Measurements from ENCODE around the gene ALDH1L1.

The ALDH1L1 gene

DNA sequence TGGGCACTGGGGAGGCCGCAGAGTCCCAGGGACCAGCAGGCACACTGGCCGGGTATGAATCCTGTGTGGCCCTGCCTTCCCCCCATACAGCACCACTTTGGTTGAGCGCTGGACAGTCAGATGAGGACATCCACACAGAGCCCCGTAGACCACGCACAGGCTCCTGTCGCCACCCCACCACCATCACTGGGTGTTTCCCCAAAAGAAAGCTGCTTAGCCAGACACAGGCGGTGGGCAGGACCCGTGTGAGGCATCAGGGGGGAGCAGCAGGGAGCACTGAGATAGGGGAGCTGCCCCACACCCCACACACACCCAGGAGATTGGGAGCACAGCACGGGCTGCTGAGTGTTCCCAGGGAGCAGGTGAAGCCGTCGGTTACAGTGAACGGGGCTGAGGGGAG is 54.1 kb downstream of the ALDH1L1 start:
- H3K27ac ChIP-seq, result no peak overlapping the region
- no peaks in the 10 kb centered on the region for H3K36me3 ChIP-seq
- DNase-seq, result peak; percentile 2
- H3K9me3 ChIP-seq (ENCODE audit: severe bottlenecking), result no peaks in the 10 kb centered on the region
- TF ChIP-seq, protein P1, sequence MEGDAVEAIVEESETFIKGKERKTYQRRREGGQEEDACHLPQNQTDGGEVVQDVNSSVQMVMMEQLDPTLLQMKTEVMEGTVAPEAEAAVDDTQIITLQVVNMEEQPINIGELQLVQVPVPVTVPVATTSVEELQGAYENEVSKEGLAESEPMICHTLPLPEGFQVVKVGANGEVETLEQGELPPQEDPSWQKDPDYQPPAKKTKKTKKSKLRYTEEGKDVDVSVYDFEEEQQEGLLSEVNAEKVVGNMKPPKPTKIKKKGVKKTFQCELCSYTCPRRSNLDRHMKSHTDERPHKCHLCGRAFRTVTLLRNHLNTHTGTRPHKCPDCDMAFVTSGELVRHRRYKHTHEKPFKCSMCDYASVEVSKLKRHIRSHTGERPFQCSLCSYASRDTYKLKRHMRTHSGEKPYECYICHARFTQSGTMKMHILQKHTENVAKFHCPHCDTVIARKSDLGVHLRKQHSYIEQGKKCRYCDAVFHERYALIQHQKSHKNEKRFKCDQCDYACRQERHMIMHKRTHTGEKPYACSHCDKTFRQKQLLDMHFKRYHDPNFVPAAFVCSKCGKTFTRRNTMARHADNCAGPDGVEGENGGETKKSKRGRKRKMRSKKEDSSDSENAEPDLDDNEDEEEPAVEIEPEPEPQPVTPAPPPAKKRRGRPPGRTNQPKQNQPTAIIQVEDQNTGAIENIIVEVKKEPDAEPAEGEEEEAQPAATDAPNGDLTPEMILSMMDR (IDR thresholded peaks at IDR 0.05; ENCODE audit: low read depth, low read length), result no peak
- H3K27me3 ChIP-seq (ENCODE audit: insufficient read depth, low read depth, severe bottlenecking), result no peaks in the 10 kb centered on the region
- no peak overlapping the region for H3K4me3 ChIP-seq (ENCODE audit: low read depth, low read length)

DNA sequence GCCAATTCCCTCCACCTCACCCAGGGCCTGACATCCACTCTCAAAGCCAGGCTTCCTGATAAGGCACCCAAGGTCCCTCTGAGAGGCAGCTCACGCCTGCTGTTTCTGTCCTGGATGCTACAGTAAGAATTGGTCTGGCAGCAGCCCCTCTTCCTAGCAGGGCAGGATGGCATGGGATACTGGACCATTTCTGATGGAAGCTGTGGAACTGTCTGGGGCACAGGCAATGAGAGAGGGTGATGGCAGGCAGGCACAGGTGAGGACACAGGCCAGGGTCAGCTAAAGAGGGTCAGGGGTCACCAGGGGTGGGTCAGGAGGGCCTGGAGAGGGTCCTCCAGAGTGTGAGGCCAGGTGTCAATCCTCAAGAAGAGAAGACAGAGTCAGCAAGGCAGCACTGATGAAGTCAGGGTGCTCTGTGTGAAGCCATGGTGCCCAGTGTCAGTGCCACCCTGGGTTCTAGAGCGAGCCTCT is 54.6 kb downstream of the ALDH1L1 start:
- no peak overlapping the region for H3K27ac ChIP-seq
- DNase-seq, result peak; percentile 2
- TF ChIP-seq, protein P1 (IDR thresholded peaks at IDR 0.05; ENCODE audit: low read depth, low read length), result no peak
- no peaks in the 10 kb centered on the region for H3K36me3 ChIP-seq
- H3K4me3 ChIP-seq (ENCODE audit: low read depth, low read length), result no peak overlapping the region
- no peaks in the 10 kb centered on the region for H3K9me3 ChIP-seq (ENCODE audit: severe bottlenecking)
- H3K27me3 ChIP-seq (ENCODE audit: insufficient read depth, low read depth, severe bottlenecking), result no peaks in the 10 kb centered on the region

DNA sequence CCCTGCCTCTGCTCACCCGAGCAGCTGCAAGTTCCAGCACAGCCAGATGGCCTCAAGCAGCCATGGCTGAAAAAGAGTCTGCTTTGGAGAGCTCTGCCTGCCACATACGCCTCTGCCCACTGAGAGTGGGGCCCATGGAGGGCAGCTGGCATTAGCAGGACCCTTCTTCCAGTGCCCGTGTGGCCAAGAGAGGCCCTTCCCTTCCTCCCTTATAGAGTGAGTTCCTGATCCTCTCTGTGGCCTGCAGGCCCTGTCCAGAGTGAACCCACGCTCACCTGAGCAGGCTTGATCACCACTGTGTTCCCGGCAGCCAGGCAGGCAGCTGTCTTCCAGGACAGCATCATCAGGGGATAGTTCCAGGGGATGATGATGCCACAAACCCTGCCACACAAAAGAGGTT is 55.0 kb downstream of the ALDH1L1 start:
- TF ChIP-seq, protein P1 (IDR thresholded peaks at IDR 0.05; ENCODE audit: low read depth, low read length), result no peak
- Histone ChIP-seq H3K27me3 (ENCODE audit: insufficient read depth, low read depth, severe bottlenecking) (no peaks in the 10 kb centered on the region), H3K9me3 (ENCODE audit: severe bottlenecking) (no peaks in the 10 kb centered on the region), H3K4me3 (ENCODE audit: low read depth, low read length) (no peak overlapping the region), H3K36me3 (no peaks in the 10 kb centered on the region), H3K27ac (no peak overlapping the region)
- DNase-seq, result peak; percentile 6

DNA sequence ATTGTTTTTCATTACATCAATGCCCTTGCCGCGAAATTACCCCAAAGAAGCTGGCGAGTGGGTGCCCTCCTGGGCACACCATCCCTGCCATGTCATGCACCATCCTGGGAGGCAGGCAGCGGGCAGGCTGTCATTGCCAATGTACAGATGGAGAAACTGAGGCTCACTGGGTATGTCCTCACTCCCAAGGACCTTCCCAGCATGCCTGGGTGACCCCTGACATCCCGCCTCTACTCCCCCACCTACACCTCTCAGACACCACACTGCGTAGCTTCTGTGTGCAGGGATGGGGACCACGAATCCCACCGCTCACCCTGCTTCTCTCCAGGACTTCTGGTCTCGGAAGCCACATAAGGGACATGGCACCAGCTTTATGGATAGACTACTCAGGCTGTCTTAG is 55.5 kb downstream of the ALDH1L1 start:
- Histone ChIP-seq H3K27ac (no peak overlapping the region), H3K27me3 (ENCODE audit: insufficient read depth, low read depth, severe bottlenecking) (no peaks in the 10 kb centered on the region), H3K9me3 (ENCODE audit: severe bottlenecking) (no peaks in the 10 kb centered on the region), H3K36me3 (no peaks in the 10 kb centered on the region), H3K4me3 (ENCODE audit: low read depth, low read length) (no peak overlapping the region)
- no peak for DNase-seq
- TF ChIP-seq, protein P1 (IDR thresholded peaks at IDR 0.05; ENCODE audit: low read depth, low read length), result no peak

DNA sequence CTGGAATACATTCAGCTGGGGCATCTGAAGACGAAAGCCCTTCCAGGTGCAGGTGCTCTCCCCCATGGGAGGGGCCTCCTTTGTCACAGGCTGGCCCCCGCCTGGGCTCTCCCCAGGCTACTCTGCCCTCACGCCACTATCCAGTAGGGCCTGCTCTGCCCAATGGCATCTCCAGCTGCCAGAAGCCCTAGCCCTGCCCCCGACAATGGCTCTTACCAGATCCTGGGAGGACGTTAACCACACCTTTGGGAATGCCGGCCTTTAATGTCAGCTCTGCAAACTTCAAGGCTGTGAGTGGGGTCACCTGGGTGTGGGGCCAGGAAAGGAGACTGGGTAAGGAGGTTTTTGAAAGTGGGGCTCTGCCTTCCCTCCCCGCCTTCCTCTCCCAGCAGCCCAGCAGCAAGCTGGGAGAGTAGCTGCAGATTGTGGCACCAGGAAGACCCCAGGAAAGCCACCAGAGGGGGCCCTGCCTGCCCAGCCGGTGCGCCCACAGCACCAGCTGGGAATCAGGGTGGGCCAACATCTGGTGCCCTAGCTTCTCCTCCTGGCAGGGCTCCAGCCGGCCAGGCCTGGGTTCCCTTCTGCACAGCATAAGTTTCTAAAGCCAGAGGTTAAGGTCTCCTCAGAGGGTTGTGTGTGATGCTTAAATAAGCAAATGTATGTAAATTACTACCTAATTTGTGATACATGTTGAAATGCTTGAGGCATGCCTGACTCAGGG is 56.1 kb downstream of the ALDH1L1 start:
- no peaks in the 10 kb centered on the region for H3K27me3 ChIP-seq (ENCODE audit: insufficient read depth, low read depth, severe bottlenecking)
- TF ChIP-seq, protein P1 (IDR thresholded peaks at IDR 0.05; ENCODE audit: low read depth, low read length), result no peak
- no peak overlapping the region for H3K4me3 ChIP-seq (ENCODE audit: low read depth, low read length)
- H3K27ac ChIP-seq, result no peak overlapping the region
- no peaks in the 10 kb centered on the region for H3K36me3 ChIP-seq
- no peaks in the 10 kb centered on the region for H3K9me3 ChIP-seq (ENCODE audit: severe bottlenecking)
- peak; percentile 4 for DNase-seq

DNA sequence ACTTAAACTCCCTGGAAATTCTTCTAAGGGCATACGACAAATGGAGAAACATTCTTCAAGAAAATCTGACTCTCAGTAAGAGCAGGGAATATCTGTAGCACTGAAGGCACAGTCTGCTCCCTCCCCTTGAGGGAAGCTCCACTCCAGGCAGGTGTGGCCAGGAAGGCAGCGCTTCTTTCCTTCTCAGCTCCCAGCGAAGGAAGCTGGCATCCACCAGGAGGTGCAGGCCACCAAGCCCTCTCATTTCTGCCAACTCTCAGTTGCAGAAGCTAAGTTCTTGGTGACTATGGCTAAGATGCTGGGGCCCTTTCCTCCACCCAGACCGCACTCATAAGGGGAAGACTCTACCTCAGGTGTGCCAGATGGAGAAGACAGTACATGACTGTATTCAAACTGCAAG is 58.8 kb downstream of the ALDH1L1 start:
- H3K9me3 ChIP-seq (ENCODE audit: severe bottlenecking), result no peaks in the 10 kb centered on the region
- peak; percentile 2 for DNase-seq
- no peaks in the 10 kb centered on the region for H3K27me3 ChIP-seq (ENCODE audit: insufficient read depth, low read depth, severe bottlenecking)
- TF ChIP-seq, protein P1 (IDR thresholded peaks at IDR 0.05; ENCODE audit: low read depth, low read length), result no peak
- no peak overlapping the region for H3K27ac ChIP-seq
- H3K36me3 ChIP-seq, result no peaks in the 10 kb centered on the region
- no peak overlapping the region for H3K4me3 ChIP-seq (ENCODE audit: low read depth, low read length)

Data from WERI-Rb-1 (cell line).